ENCODE results near the gene APBA2.
"Not testable (repeated sequence)": the region's sequence is repeated elsewhere in the genome, so short reads cannot be mapped to it uniquely, and the experiment has no call there.

APBA2 gene

GRCh38 chr15:29003191-29003839 lies 117.5 kb downstream of the APBA2 start:
- DNase-seq (ENCODE audit: low read depth), result no peak

GRCh38 chr15:29003840-29004233 lies 118.1 kb downstream of the APBA2 start:
- no peak for DNase-seq (ENCODE audit: low read depth)

DNA sequence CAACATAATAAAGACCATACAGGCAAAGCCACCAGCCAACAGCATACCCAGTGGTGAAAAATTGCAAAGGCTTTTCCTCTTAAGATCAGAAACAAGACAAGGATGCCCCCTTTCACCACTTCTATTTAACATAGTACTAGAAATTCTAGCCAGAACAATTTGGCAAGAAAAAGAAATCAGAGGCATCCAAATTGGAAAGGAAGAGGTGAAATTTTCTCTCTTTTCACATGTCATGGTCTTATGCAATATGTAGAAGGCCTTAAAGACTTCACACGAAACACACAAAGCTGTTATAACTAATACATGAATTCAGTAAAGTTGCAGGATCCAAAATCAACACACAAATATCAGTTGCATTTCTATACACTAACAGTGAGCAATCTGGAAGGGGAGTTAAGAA lies 120.2 kb downstream of the APBA2 start:
- no peak for DNase-seq (ENCODE audit: low read depth)

GRCh38 chr15:29008846-29009245 lies 123.1 kb downstream of the APBA2 start:
- no peak for DNase-seq (ENCODE audit: low read depth)

DNA sequence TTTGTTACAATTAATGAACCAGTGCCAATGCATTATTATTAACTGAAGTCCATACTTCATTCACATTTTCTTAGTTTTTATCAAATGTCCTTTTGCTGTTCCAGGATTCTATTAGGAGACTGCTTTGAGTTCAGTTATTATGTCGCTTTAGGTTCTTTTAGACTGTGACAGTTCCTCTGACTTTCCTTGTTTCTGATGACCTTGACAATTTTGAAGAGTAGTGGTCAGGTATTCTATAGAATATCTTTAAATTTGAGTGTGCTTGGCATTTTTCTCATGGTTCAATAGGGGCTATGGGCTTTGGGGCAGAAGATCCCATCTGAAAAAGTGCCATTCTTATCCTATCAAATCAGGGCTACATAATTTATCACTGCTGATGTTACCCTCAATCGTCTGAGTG lies 126.3 kb downstream of the APBA2 start:
- DNase-seq (ENCODE audit: low read depth), result no peak

DNA sequence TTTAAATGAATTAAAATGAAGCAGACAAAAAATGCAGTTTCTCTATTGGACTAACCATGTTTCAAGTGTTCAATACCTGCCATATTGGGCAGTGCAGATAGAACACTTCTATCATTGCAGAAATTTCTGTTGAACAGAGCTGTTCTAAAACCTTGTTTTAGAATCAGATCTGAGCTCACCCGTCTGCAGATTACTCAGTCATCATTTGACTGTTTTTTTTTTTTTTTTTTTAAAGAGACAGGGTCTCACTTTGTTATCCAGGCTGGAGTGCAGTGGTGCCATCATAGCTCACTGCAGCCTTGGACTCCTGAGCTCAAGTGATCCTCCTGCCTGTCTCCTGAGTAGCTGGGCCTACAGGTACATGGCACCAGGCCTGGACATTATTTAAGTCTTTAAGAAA lies 128.7 kb downstream of the APBA2 start:
- DNase-seq (ENCODE audit: low read depth), result no peak

DNA sequence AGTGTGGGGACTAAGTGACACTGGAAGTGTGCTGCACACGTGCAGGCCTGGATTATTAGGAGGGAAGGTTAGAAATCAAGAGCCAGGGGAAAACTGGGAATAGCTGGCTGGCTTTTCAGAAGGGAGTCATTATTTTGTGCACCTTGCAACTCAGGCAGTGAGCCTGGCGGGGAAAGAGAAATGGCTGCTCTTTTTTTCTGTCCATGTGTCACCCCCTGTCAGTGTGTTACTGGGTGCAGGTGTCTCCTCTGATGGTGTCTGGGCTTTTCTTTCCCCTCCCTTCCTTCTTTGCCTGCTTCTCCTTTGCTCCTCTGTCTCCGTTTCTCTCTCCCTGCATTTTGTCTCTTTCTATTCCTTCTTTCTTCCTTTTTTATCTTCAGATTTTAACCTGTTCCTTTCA lies 130.7 kb downstream of the APBA2 start:
- no peak for DNase-seq (ENCODE audit: low read depth)

- DNase-seq (ENCODE audit: low read depth), result no peak
Measured at GRCh38 chr15:29018120-29018805, 132.5 kb downstream of the APBA2 start.

DNA sequence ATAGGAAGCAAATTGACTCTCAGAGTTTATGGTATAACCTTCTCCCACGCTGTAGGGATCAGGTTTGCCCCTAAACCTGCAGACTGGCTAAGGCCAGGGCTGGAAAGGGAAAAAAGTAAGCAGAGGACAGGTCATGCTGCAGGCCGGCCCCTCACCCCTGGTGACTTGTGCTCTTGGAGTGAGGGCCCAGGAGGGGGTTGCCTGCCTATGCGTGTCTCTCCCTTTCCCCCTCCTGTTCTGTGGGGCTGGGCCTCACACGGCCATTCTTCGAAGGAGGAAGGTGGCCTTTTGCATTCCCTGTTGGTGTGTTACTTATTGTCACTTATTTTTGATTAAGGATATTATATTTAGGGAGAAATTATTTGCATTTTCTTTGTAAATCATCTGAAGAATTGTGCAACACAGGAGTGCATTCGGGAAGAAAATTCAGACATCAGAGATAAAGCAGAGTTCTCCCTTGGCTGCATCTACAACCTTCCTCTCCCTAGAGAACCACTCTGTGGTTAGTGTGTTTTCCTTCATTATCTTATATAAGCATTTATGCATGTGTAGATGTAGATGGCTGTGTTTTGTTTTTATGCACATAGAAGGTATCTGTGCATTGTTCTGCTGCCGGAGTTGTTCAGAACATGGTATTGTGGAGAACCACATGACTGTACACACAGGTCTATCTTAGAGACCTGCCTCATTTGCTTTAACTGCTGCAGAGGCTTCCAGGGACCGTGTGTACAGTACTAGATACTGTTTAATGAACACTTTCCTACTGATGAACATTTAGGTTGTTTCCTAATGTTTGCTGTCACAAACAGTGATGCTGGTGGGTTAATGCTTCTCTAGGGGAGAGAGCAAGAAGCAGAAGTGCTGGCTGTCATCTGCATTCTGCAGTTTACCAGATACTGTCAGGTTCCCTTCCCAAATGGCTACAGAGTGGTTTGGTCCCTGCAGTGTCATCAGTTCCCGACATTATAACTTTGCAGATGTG lies 133.5 kb downstream of the APBA2 start:
- DNase-seq (ENCODE audit: low read depth), result no peak

DNA sequence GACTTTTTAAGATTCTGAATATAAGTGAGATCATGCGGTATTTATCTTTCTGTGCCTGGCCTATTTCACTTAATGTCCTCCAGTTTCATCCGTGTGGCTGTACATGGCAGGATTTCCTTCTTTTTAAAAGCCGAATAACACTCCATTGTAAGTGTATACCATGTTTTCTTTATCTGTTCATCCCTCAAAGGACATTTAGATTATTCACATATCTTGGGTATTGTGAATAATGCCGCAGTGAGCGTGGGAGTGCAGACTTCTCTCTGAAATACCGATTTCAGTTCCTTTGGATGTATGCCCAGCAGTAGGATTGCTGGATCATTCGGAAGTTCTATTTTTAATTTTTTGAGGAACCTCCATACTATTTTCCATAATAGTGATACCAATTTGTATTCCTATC lies 136.1 kb downstream of the APBA2 start:
- DNase-seq (ENCODE audit: low read depth), result no peak

GRCh38 chr15:29024662-29025061 lies 138.9 kb downstream of the APBA2 start:
- DNase-seq (ENCODE audit: low read depth), result no peak

GRCh38 chr15:29025411-29025810 lies 139.6 kb downstream of the APBA2 start:
- DNase-seq (ENCODE audit: low read depth), result not testable (repeated sequence)

GRCh38 chr15:29028158-29028557 lies 142.4 kb downstream of the APBA2 start:
- DNase-seq (ENCODE audit: low read depth), result not testable (repeated sequence)

GRCh38 chr15:29029651-29030195 lies 143.9 kb downstream of the APBA2 start:
- DNase-seq (ENCODE audit: low read depth), result no peak

- DNase-seq (ENCODE audit: low read depth), result peak; percentile 34
Measured at GRCh38 chr15:29031502-29032228, 145.9 kb downstream of the APBA2 start.

DNA sequence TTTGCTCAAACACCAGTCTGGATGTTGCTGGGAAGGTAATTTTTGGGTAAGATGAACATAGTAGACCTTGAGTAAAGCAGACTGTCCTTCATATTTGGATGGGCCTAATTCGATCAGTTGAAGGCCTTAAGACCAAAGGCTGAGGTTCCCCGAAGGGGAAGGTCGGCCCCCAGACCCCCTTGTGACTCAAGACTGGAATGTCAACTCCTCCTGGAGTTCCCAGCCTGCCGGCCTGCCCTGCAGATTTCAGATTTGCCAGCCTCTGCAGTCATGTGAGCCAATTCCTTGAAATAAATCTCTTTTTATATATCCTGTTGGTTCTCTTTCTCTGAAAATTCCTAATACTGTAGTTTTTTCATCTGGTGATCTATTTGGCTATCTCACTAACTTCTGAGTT lies 146.5 kb downstream of the APBA2 start:
- DNase-seq (ENCODE audit: low read depth), result no peak

DNA sequence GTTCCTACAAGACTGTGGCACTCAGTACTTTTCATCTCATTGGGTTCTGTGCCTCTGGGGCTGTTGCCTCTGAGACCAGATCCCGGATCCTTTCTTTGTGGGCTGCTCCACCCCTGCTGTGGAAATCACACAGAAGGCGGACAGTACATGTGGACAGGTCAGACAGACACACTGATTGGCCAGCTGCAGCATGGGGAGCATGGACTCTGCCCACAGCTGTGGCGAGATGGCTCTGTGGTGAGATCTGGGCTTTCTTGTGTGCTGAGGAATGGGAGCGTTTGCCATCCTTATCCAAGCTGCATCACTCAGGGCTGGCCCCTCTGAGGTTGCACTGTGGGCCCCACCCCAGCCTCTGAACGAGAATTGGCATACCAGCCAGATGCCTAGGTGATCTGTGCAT lies 147.0 kb downstream of the APBA2 start:
- DNase-seq (ENCODE audit: low read depth), result no peak

DNA sequence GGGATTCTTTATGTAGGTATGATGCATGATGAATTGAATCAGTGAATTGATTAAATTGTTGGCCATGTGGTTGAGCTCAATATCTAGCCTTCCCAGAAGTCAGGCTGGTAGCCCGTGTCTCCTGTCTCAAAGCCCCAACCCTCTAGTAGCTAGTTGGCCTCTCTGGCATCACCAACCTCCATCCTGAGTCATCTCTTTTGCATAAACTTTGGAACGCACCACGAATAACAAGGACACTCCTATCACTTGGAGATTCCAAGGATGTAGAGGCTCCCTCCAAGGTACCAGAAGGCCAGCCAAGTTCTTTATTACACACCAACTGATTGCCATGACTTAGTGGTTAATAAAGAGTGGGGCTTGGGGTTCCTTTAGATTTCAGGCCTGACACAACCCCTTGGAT lies 148.4 kb downstream of the APBA2 start:
- DNase-seq (ENCODE audit: low read depth), result no peak

GRCh38 chr15:29034593-29035335 lies 149.0 kb downstream of the APBA2 start:
- DNase-seq (ENCODE audit: low read depth), result no peak

DNA sequence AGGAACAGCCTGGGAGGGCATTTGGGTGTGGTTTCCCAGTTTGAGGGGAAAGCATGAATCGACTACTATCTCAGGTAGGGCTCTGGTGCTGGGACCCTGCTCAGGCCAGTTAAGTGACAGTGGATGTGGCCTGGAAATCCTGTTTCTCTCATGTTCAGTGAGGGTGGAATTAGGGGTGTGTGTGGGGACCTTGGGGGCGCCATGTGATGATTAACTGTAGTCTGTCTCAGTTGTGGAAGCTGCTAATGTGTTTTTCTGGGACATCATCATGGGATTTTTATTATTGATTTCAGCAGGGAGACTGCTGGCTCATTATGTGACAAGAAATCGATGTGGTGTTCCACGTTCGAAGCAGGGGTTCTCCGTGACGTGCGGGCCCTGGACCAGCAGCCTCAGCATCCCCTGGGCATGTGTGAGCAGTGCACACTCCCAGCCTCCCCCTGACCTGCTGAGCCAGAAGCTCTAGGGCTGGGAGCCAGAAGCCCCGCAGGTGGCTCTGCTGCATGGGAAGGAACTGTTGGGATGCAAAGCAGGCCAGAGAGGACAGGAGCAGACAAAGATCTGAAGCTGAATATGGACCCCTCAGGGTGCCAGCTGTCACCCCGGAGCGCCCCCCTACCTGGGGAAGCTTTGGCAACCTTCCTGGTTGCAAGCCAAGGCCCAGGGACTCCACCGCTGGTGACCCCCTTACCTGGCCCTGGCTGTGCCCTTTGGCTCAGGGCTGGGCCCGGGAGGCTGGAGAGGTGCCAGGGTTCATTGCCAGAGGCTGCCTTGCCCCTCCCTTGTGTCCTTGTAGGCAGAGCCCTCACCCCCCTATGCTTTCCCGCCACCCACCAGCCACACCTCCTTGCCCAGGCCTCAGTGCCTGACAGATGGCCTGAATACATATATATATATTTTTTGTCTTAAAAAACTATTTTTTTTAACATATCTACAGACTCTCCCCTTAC lies 149.8 kb downstream of the APBA2 start:
- no peak for DNase-seq (ENCODE audit: low read depth)
